Naive thymus-derived CD8-positive, alpha-beta T cell (primary cell): ENCODE measurements around the gene NPEPL1. TPM values are rescaled to one million over a fixed set of nuclear protein-coding genes. Genes with fewer than 3 reads are reported as not detected.

Experiments used
- ATAC-seq, 2 donors: fragments of 150-1000 bp; cut with Tn5 transposase in 1 of 2; sonication (Bioruptor Pico), chemical (Tn5 transposase) in 1 of 2; 1 replicate in 1 of 2; 2 replicates in 1 of 2; pipeline ENCODE4 v1.10.0; 2021; ENCODE audit warnings: mild to moderate bottlenecking in 2 of 2, moderate library complexity in 2 of 2
- POLR2A ChIA-PET: fragments of 350-600 bp; sonication (Branson Sonifier 250); formaldehyde crosslinking; loops from one replicate; lab custom pipeline; 2021; ENCODE audit warnings: antibody characterized with exemption; lab: Charles Lee
- DNase-seq, 10 donors: peaks; one replicate each; pipeline versions ENCODE4 v3.0.0 to v3.0.0-alpha.2; 2020 to 2022
- H3K27ac Mint-ChIP-seq, 10 donors: one replicate each; pipeline ENCODE4 v1.8.0; 2020 to 2022; ENCODE audit warnings: mild to moderate bottlenecking in 10 of 10, mixed read lengths in 10 of 10, moderate library complexity in 4 of 10, inconsistent platforms in 1 of 10
- H3K27me3 Mint-ChIP-seq, 5 donors: one replicate each; pipeline ENCODE4 v1.8.0; 2021 to 2022; ENCODE audit warnings: mixed read lengths in 5 of 5
- H3K36me3 Mint-ChIP-seq, 3 donors: one replicate each; pipeline ENCODE4 v1.8.0; 2020 to 2022; ENCODE audit warnings: mixed read lengths in 3 of 3, mild to moderate bottlenecking in 2 of 3, inconsistent platforms in 1 of 3
- H3K4me1 Mint-ChIP-seq, 4 donors: one replicate each; pipeline ENCODE4 v1.8.0; 2021 to 2022; ENCODE audit warnings: mixed read lengths in 4 of 4
- H3K4me3 Mint-ChIP-seq, 10 donors: one replicate each; pipeline ENCODE4 v1.8.0; 2020 to 2022; ENCODE audit warnings: mild to moderate bottlenecking in 10 of 10, mixed read lengths in 10 of 10, moderate library complexity in 6 of 10, inconsistent platforms in 1 of 10
- H3K9me3 Mint-ChIP-seq, 9 donors: one replicate each; pipeline ENCODE4 v1.8.0; 2020 to 2022; ENCODE audit warnings: mixed read lengths in 9 of 9, mild to moderate bottlenecking in 3 of 9, inconsistent platforms in 1 of 9, moderate library complexity in 1 of 9
- polyA plus RNA-seq, 3 donors: library from polyadenylated mRNA; unstranded; fragments of 300-500 nt; fragmentation: Illumina TruSeq; gene quantifications; one replicate each; pipeline ENCODE4 v1.2.3, GENCODE V29; 2021
- total RNA-seq, 8 experiments: library from RNA in 2 of 8; stranded (reverse) in 2 of 8; gene quantifications; one replicate each; pipeline ENCODE4 v1.2.3 and lab custom pipeline; 2021 to 2026

NPEPL1 gene
- total and polyA plus RNA-seq, 5 experiments from 2014 or later = 5.3 to 44.8 (median 6.3) TPM

DNA sequence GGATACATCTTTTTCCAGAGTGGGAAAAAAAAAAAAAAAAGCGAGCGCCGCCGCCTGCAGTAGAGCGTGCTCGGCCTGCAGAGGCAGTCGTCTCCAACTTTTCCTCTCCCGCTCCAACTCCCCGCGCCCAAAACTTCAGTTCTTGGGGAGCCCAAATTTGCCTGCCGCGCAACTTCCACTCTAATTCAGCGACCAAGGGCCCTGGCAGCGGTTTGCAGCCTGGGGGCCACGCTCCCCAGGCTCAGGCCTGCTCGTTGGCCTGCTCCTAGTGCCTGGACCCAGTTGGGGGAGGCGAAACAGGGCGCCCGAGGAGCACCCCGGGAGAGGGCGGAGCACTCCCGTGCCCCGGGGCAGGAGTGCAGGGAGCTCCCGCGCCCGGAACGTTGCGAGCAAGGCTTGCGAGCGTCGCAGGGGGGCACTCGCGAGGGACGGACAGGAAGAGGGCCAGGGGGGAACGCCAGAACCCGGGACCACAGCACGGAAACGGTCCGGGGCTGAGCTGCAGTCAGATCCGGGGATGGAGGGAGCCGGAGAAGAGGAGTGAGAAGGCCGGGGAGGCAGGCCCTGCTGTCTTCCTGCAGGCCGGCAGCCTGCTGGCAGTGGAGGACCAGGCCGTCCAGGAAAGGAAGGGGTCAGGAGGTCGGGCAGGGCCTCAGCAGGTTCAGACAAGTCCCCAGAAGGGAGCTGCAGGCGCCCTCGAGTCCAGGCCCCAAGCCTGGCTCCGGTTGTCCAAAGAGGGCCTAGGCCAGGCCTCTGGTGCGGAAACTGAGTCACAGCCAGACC lies 41.6 kb upstream of the NPEPL1 start, which contains the start of gene STX16:
Gene STX16, plus strand, starts transcription at position 508 of the 783 bp plus-strand sequence. CDS start 724 bp downstream, outside the sequence.
- peaks cover 11 to 37% (median 28%) of the 10 kb centered on the region in 4 donors for H3K4me1 Mint-ChIP-seq
- no peaks in the 10 kb centered on the region for H3K9me3 Mint-ChIP-seq
- peak; percentile 73 to 90 (median 82) for DNase-seq
- peak within 1 kb of the TSS; percentile 92 to 100 (median 98) for H3K4me3 Mint-ChIP-seq
- peak; percentile 62 to 66 for ATAC-seq
- peak within 1 kb of the TSS; percentile 99 to 100 (median 100) for H3K27ac Mint-ChIP-seq
- POLR2A ChIA-PET = interaction anchor here (0.6 to 5.1 kb wide), 33 partner anchors 8 to 1253 kb away, joined by 3 to 112 read pairs (median 5); partner anchors contain the start of genes ATP5F1E, GNAS, NPEPL1 and VAPB
- H3K27me3 Mint-ChIP-seq = no peaks in the 10 kb centered on the region
- H3K36me3 Mint-ChIP-seq = peaks cover 0 to 6% (median 0%) of the 10 kb centered on the region in 3 donors

- DNase-seq = peak in 2 of 10 donors; percentile 28 to 44
- POLR2A ChIA-PET = interaction anchor here (0.6 to 5.1 kb wide), 31 partner anchors 8 to 1254 kb away, joined by 3 to 112 read pairs (median 5); partner anchors contain the start of genes ATP5F1E, GNAS, NPEPL1 and VAPB
Observed at GRCh38 chr20:58651559-58651945, 41.0 kb upstream of the NPEPL1 start.

GRCh38 chr20:58651946-58652605 lies 40.5 kb upstream of the NPEPL1 start:
- peak; percentile 55 to 85 (median 72) for DNase-seq
- Mint-ChIP-seq H3K27me3 (no peaks in the 10 kb centered on the region), H3K4me1 (peaks cover 17 to 48% (median 39%) of the 10 kb centered on the region in 4 donors), H3K9me3 (no peaks in the 10 kb centered on the region), H3K36me3 (peaks cover 0 to 9% (median 0%) of the 10 kb centered on the region in 3 donors), H3K4me3 (peak overlapping the region; percentile 92 to 100 (median 98)), H3K27ac (peak overlapping the region; percentile 99 to 100 (median 100))
- ATAC-seq = peak; percentile 56 to 61
- POLR2A ChIA-PET = interaction anchor here (0.6 to 5.1 kb wide), 31 partner anchors 8 to 1254 kb away, joined by 3 to 112 read pairs (median 5); partner anchors contain the start of genes ATP5F1E, GNAS, NPEPL1 and VAPB

More at GRCh38 chr20:58651559-58651945, 41.0 kb upstream of the NPEPL1 start:
- Mint-ChIP-seq H3K27ac (peak overlapping the region; percentile 99 to 100 (median 100)), H3K4me1 (peaks cover 14 to 43% (median 34%) of the 10 kb centered on the region in 4 donors), H3K4me3 (peak overlapping the region; percentile 92 to 100 (median 98)), H3K27me3 (no peaks in the 10 kb centered on the region), H3K36me3 (peaks cover 0 to 6% (median 0%) of the 10 kb centered on the region in 3 donors), H3K9me3 (no peaks in the 10 kb centered on the region)
- peak in 1 of 2 donors; percentile 8 for ATAC-seq

DNA sequence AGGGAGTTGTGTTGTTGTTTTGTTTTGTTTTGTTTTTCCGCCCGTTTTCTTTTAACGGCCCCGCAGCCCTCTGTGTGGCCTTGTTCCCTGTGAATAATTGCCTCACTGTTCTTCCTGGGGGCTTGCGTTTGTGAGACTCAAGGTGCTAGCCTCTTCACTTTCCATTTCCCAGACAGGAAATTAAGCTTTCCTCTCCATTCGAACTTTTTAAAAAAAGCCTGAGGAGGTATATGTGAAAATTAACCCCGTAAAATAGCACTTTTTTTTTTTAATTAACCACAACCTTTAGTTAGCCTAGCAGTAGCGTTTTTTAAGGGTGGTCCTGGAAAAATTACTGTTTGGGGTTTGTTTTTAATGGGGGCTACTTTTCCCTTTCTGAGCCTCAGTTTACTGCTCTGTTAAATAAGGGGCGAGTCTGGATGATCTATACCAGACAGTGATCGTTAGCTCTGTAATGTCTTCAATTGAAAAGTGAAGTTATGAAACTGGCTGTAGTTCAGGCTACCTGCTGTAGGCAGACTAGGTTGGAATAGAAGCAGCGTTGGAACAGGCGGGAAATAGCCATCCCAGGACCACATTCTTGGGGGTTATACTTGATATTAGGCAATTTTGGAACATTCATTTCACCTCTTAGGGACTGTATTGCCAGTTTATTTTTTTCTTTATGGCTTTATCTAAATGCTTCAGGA lies 39.9 kb upstream of the NPEPL1 start:
- POLR2A ChIA-PET = interaction anchor here (0.7 to 5.1 kb wide), 19 partner anchors 7 to 1255 kb away, joined by 3 to 112 read pairs (median 8); partner anchors contain the start of genes ATP5F1E, GNAS, NPEPL1 and VAPB
- peaks cover 19 to 55% (median 46%) of the 10 kb centered on the region in 4 donors for H3K4me1 Mint-ChIP-seq

DNA sequence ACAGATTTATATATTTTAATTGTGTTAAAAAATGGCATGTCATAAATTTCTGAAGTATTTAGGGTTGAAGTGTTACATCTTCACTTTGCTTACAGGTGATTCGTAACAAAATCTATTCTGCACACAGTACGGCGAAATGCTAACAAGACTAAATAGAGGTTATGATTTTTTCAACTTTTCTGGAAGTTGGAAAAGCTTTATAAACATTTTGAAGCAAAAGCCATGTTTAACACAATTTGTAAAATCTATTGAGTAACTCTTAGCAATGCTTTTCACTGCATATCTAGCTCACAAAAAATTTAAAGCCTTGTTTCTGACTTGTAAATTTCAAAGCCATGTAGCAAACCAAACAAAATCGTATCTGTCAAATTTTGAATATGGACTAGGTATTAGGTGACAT lies 38.3 kb upstream of the NPEPL1 start:
- DNase-seq (no peak), ATAC-seq (no peak)
- Mint-ChIP-seq H3K27me3 (no peaks in the 10 kb centered on the region), H3K36me3 (peaks cover 0 to 9% (median 0%) of the 10 kb centered on the region in 3 donors), H3K9me3 (no peaks in the 10 kb centered on the region), H3K4me1 (peaks cover 22 to 63% (median 52%) of the 10 kb centered on the region in 4 donors), H3K4me3 (peak overlapping the region in 3 of 10 donors; percentile 2 to 45 (median 44)), H3K27ac (peak overlapping the region in 6 of 10 donors; percentile 20 to 99 (median 42))
- POLR2A ChIA-PET = interaction anchor here (0.7 to 2.0 kb wide), 2 partner anchors 38 to 801 kb away, joined by 3 to 5 read pairs; partner anchors contain the start of gene NPEPL1

More for the DNA sequence above, 39.9 kb upstream of the NPEPL1 start:
- ATAC-seq = peak; percentile 3 to 7
- Mint-ChIP-seq H3K36me3 (peaks cover 0 to 9% (median 0%) of the 10 kb centered on the region in 3 donors), H3K27ac (peak overlapping the region; percentile 99 to 100 (median 100)), H3K27me3 (no peaks in the 10 kb centered on the region), H3K9me3 (no peaks in the 10 kb centered on the region), H3K4me3 (peak overlapping the region; percentile 92 to 100 (median 98))
- peak in 2 of 10 donors; percentile 28 for DNase-seq

- DNase-seq (no peak), ATAC-seq (no peak)
- Mint-ChIP-seq H3K9me3 (no peaks in the 10 kb centered on the region), H3K36me3 (peaks cover 0 to 9% (median 0%) of the 10 kb centered on the region in 3 donors), H3K4me1 (peaks cover 29 to 72% (median 62%) of the 10 kb centered on the region in 4 donors), H3K27ac (peak overlapping the region in 9 of 10 donors; percentile 50 to 99 (median 82)), H3K4me3 (peak overlapping the region; percentile 26 to 72 (median 58)), H3K27me3 (no peaks in the 10 kb centered on the region)
- POLR2A ChIA-PET = interaction anchor here (0.8 to 2.0 kb wide), 2 partner anchors 37 to 234 kb away, joined by 3 to 5 read pairs; partner anchors contain the start of gene NPEPL1
Observed at GRCh38 chr20:58655328-58656107, 37.1 kb upstream of the NPEPL1 start.

DNA sequence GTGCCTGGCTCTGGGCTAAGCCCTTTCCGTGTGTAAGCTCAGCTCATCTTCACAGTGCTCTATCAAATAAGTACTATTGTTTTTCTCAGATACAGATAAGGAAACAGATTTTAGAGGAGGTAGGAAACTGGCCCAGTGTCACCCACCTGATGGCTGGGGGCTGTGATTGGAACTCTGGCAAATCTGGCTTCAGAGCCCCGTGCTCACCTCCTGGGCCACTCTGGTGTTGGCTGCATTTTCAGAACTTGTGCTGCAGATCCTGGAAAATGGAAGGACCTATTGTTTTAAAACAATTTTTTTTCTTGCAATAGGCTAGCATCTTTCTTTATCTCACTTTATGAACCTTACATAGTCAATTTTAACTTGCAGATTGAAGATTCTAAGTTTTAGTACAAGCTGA lies 35.8 kb upstream of the NPEPL1 start:
- Mint-ChIP-seq H3K27me3 (no peaks in the 10 kb centered on the region), H3K4me1 (peaks cover 31 to 80% (median 72%) of the 10 kb centered on the region in 4 donors), H3K36me3 (peaks cover 0 to 9% (median 0%) of the 10 kb centered on the region in 3 donors), H3K27ac (peak overlapping the region; percentile 46 to 99 (median 80)), H3K9me3 (no peaks in the 10 kb centered on the region), H3K4me3 (peak overlapping the region; percentile 54 to 72 (median 63))
- DNase-seq = no peak
- no peak for ATAC-seq
- POLR2A ChIA-PET = interaction anchor here (0.8 kb wide), 1 partner anchor 233 kb away, joined by 3 read pairs; no protein-coding TSS in a partner anchor

DNA sequence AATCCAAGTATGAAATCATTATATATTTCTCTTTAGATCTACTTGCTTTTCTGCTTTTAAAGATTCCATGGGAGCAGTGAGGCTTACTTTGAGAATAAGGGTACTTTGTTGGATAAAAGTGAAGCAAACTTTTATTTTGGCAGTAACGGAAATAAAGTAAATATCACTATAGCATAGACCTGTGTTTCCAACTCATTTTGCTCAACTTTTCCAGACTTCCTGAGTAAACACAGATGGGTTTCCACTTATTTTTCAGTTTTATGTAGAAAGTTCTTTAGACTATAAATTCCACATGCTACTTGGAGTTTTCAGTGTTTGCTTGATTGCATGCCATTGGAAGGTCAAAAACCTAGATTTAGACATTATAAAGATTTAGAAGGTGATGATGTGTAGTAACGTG lies 35.3 kb upstream of the NPEPL1 start:
- peaks cover 35 to 84% (median 75%) of the 10 kb centered on the region in 4 donors for H3K4me1 Mint-ChIP-seq
- no peaks in the 10 kb centered on the region for H3K9me3 Mint-ChIP-seq
- peaks cover 0 to 9% (median 0%) of the 10 kb centered on the region in 3 donors for H3K36me3 Mint-ChIP-seq
- POLR2A ChIA-PET = interaction anchor here (4.8 kb wide), 1 partner anchor 6 kb away, joined by 112 read pairs; the partner anchor contains the start of gene STX16
- DNase-seq = no peak
- peak overlapping the region; percentile 73 to 99 (median 80) for H3K27ac Mint-ChIP-seq
- H3K27me3 Mint-ChIP-seq = no peaks in the 10 kb centered on the region
- H3K4me3 Mint-ChIP-seq = peak overlapping the region; percentile 54 to 72 (median 63)
- no peak for ATAC-seq

DNA sequence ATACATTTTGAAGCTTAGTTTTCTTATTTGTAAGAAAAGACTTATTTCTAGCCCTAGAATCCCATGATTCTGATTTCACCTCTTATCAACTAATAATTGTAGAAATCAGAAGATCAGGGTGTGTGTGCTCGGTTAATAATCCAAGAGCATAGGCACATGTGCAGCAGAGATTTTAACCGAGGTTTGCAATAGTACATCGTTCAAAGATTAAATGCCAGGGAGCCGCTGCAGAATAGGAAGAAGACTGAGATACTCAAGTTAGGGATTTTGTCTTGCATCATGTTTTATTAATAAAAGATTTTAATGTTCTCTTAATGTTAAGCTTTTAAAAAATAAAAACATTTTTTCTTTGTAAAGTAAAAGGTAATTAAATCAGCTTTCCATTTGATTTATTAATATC lies 34.6 kb upstream of the NPEPL1 start:
- Mint-ChIP-seq H3K36me3 (peaks cover 0 to 11% (median 0%) of the 10 kb centered on the region in 3 donors), H3K4me3 (peak overlapping the region; percentile 54 to 72 (median 63)), H3K9me3 (no peaks in the 10 kb centered on the region), H3K4me1 (peaks cover 35 to 85% (median 73%) of the 10 kb centered on the region in 4 donors), H3K27ac (peak overlapping the region; percentile 73 to 99 (median 86)), H3K27me3 (no peaks in the 10 kb centered on the region)
- POLR2A ChIA-PET = interaction anchor here (4.8 kb wide), 1 partner anchor 7 kb away, joined by 112 read pairs; the partner anchor contains the start of gene STX16
- DNase-seq (no peak), ATAC-seq (no peak)

GRCh38 chr20:58658760-58659159 lies 33.8 kb upstream of the NPEPL1 start:
- POLR2A ChIA-PET = interaction anchor here (4.8 kb wide), 1 partner anchor 8 kb away, joined by 112 read pairs; the partner anchor contains the start of gene STX16

More at GRCh38 chr20:58658760-58659159, 33.8 kb upstream of the NPEPL1 start:
- peaks cover 0 to 15% (median 3%) of the 10 kb centered on the region in 3 donors for H3K36me3 Mint-ChIP-seq
- H3K27me3 Mint-ChIP-seq = no peaks in the 10 kb centered on the region
- no peaks in the 10 kb centered on the region for H3K9me3 Mint-ChIP-seq
- H3K4me1 Mint-ChIP-seq = peaks cover 37 to 83% (median 75%) of the 10 kb centered on the region in 4 donors
- H3K4me3 Mint-ChIP-seq = peak overlapping the region; percentile 52 to 90 (median 66)
- H3K27ac Mint-ChIP-seq = peak overlapping the region; percentile 18 to 99 (median 98)
- ATAC-seq (no peak), DNase-seq (no peak)
